ENCODE measurements around the gene MOCOS. TPM values are rescaled to one million over a fixed set of nuclear protein-coding genes. Genes with fewer than 3 reads are reported as not detected.

The MOCOS gene
- total and polyA plus RNA-seq, 2 of the 8 experiments (the other 6 are each of a cell fraction or from before 2014, with no cell fraction given) = 4.7 to 5.8 TPM

DNA sequence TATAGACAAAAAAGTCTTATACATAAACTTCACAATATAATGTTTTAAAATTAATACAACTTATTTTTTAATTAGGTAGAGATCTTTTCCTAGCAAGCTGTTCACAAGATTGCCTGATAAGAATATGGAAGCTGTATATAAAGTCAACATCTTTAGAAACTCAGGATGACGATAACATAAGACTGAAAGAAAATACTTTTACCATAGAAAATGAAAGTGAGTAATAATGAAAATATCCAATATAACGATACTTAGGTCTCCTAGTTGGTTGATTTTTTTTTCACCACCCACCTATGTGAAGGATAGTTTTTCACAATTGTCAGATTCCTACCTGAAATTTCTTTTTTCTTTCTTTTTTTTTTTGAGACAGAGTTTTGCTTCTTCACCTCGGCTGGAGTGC, 44.5 kb upstream of the MOCOS start (continued):
- TF ChIP-seq SP2 (IDR thresholded peaks at IDR 0.05; ENCODE audit: low read length) = no peak

All from H1 (cell line).